Stimulated activated naive CD8-positive, alpha-beta T cell treated with anti-CD3 and anti-CD28 coated beads, Interleukin-15, amount 100 ng/mL, for 72 hours (primary cell): ENCODE data around the gene SAP130.
"Not testable (repeated sequence)": the region's sequence is repeated elsewhere in the genome, so short reads cannot be mapped to it uniquely, and the experiment has no call there.

Experiments
- ATAC-seq: fragments of 150-1000 bp; cut with Tn5 transposase; 2 replicates; pipeline ENCODE4 v1.10.0; 2021; ENCODE audit warnings: mild to moderate bottlenecking, moderate library complexity
- DNase-seq, 2 donors: peaks; one replicate each; pipeline ENCODE4 v3.0.0; 2021 to 2022
- H3K27ac Mint-ChIP-seq, 2 donors: one replicate each; pipeline ENCODE4 v1.8.0; 2022; ENCODE audit warnings: mild to moderate bottlenecking in 2 of 2, mixed read lengths in 2 of 2, moderate library complexity in 2 of 2
- H3K27me3 Mint-ChIP-seq: one replicate; pipeline ENCODE4 v1.8.0; 2022; ENCODE audit warnings: mixed read lengths
- H3K4me1 Mint-ChIP-seq: one replicate; pipeline ENCODE4 v1.8.0; 2022; ENCODE audit warnings: mild to moderate bottlenecking, mixed read lengths
- H3K4me3 Mint-ChIP-seq, 2 donors: one replicate each; pipeline ENCODE4 v1.8.0; 2022; ENCODE audit warnings: mild to moderate bottlenecking in 2 of 2, mixed read lengths in 2 of 2, moderate library complexity in 1 of 2
- H3K9me3 Mint-ChIP-seq, 2 donors: one replicate each; pipeline ENCODE4 v1.8.0; 2022; ENCODE audit warnings: mixed read lengths in 2 of 2

SAP130 gene

DNA sequence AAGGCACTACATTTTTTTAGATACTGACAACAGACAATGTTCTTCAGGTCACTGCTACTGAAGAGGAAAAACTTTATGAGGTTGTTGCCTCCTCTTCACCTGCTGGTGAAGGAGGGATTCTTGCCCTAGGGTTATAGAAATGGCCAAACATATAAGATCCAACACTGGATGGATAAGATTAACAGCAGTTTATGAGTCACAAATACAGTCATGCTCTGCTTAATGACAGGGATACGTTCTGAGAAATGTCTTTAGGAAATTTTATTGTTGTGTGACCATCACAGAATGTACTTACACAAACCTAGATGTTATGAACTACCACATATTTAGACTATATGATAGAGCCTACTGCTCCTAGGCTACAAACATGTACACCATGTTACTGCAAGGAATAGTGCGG lies 84.7 kb downstream of the SAP130 start:
- Mint-ChIP-seq H3K9me3 (no peaks in the 10 kb centered on the region), H3K4me1 (no peaks in the 10 kb centered on the region)
- no peak for ATAC-seq

GRCh38 chr2:127942002-127942401 lies 85.9 kb downstream of the SAP130 start:
- ATAC-seq: no peak

More for the DNA sequence above, 84.7 kb downstream of the SAP130 start:
- H3K27ac Mint-ChIP-seq: no peak overlapping the region
- no peaks in the 10 kb centered on the region for H3K27me3 Mint-ChIP-seq
- DNase-seq: no peak
- no peak overlapping the region for H3K4me3 Mint-ChIP-seq

GRCh38 chr2:127941461-127941860 lies 86.4 kb downstream of the SAP130 start:
- Mint-ChIP-seq H3K4me3 (no peak overlapping the region), H3K27me3 (no peaks in the 10 kb centered on the region), H3K4me1 (no peaks in the 10 kb centered on the region), H3K9me3 (no peaks in the 10 kb centered on the region), H3K27ac (peak overlapping the region in 1 of 2 donors; percentile 4)
- ATAC-seq (no peak), DNase-seq (no peak)

More at GRCh38 chr2:127942002-127942401, 85.9 kb downstream of the SAP130 start:
- Mint-ChIP-seq H3K27ac (peak overlapping the region; percentile 19 to 85), H3K4me1 (no peaks in the 10 kb centered on the region), H3K9me3 (no peaks in the 10 kb centered on the region), H3K27me3 (no peaks in the 10 kb centered on the region), H3K4me3 (no peak overlapping the region)
- DNase-seq: no peak

DNA sequence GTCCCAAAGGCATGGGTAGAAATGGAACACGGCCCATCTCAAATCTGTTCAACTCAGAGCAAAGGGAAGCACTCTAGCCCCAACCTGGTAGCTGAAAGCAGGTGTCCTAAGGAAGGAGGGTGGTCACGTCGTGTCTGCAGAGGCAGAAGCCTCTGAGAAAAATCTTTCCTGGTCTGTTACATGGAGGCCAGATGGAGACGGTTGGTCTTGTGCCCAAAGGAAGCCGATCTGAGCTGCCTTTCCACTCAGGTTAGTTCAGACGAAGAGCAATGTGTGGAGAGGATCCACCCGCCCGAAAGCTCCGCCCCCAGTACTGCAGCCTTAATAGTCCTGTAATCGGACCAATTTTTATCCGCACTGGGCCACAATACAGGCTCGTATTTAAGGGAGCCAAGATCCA lies 87.2 kb downstream of the SAP130 start:
- Mint-ChIP-seq H3K27ac (no peak overlapping the region), H3K4me3 (no peak overlapping the region), H3K27me3 (no peaks in the 10 kb centered on the region), H3K9me3 (no peaks in the 10 kb centered on the region), H3K4me1 (no peaks in the 10 kb centered on the region)
- DNase-seq: no peak
- ATAC-seq: no peak

DNA sequence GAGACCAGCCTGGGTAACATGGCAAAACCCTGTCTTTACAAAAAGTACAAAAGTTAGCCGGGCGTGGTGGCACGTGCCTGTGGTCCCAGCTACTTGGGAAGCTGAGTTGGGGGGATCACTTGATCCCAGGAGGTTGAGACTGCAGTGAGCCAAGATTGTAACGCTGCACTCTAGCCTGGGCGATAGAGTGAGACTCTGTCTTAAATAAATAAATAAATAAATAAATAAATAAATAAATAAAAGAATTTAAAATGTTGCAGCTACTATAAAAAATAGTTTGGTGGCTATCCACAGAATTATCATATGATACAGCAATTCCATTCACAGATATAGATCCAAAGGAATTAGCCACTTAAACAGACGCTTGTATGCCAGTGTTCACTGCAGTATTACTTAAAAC lies 92.5 kb downstream of the SAP130 start:
- Mint-ChIP-seq H3K27ac (no peak overlapping the region), H3K4me3 (no peak overlapping the region), H3K27me3 (no peaks in the 10 kb centered on the region), H3K9me3 (no peaks in the 10 kb centered on the region), H3K4me1 (peaks cover 2% of the 10 kb centered on the region)
- ATAC-seq (no peak), DNase-seq (no peak)

DNA sequence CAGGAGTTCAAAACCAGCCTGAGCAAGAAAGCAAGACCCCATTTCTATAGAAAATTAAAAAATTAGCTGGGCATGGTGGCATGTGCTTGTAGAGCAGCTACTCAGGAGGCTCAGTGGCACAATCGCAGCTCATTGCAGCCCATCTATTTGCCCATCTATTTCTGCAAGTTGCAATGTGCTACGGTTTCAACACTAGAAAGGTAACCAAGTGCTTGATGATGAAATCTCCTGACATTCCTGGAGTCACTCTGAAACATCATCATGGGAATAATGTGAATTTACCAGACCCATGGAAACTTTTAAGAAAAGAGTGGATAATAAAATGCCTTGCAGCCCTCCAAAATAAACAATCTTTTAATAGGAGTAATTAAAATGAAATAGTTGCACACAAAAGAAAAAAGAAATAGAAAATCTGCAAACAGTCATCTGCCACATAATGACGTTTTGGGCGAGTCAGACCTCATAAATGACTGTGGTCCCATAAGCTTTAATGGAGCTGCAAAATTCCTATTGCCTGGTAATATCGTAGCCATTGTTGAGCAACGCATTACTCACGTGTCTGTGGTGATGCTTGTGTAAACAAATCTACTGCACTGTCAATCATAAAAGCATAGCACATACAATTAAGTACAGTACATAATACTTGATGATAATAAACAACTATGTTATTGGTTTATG lies 95.5 kb downstream of the SAP130 start:
- Mint-ChIP-seq H3K9me3 (no peaks in the 10 kb centered on the region), H3K4me1 (peaks cover 8% of the 10 kb centered on the region), H3K4me3 (no peak overlapping the region), H3K27ac (no peak overlapping the region), H3K27me3 (no peaks in the 10 kb centered on the region)
- DNase-seq (no peak), ATAC-seq (no peak)

DNA sequence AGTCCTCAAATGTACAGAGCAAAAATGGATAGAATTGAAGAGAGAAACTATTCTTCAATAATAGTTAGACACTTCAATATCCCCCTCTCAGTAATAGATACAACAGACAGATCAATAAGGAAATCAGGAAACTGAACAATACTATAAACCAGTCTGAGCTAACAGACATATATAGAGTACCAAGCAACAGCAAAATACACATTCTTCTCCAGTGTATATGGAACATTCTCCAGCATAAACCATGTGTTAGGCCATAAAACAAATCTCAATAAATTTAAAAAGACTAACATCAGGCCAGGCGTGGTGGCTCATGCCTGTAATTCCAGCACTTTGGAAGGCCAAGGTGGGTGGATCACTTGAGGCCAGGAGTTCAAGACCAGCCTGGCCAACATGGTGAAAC lies 98.4 kb downstream of the SAP130 start:
- no peak for ATAC-seq
- H3K4me3 Mint-ChIP-seq: no peak overlapping the region

DNA sequence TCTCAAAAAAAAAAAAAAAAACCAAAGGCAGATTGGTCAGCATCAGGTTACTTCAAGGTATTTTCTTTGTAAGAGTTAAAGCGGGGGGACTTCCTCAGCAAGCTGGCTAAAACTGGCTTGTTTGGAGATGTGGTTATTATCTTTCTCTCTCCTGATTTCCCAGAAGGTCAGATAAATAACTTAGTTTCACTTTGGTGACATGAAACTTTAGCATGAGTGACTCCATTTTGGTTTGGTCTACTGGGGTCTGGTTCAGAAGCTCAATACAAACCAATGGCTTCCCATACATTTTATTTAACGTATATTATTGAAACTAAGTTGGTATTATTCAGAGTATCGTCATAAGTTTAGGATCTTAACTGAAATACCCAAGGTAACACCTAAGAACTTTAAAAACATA lies 100.5 kb downstream of the SAP130 start:
- no peaks in the 10 kb centered on the region for H3K9me3 Mint-ChIP-seq
- DNase-seq (no peak), ATAC-seq (no peak)
- H3K27me3 Mint-ChIP-seq: no peaks in the 10 kb centered on the region
- H3K4me3 Mint-ChIP-seq: no peak overlapping the region
- H3K4me1 Mint-ChIP-seq: peaks cover 8% of the 10 kb centered on the region
- no peak overlapping the region for H3K27ac Mint-ChIP-seq

More for the DNA sequence above, 98.4 kb downstream of the SAP130 start:
- H3K4me1 Mint-ChIP-seq: peaks cover 8% of the 10 kb centered on the region
- H3K27me3 Mint-ChIP-seq: no peaks in the 10 kb centered on the region
- no peaks in the 10 kb centered on the region for H3K9me3 Mint-ChIP-seq
- DNase-seq: no peak
- no peak overlapping the region for H3K27ac Mint-ChIP-seq

DNA sequence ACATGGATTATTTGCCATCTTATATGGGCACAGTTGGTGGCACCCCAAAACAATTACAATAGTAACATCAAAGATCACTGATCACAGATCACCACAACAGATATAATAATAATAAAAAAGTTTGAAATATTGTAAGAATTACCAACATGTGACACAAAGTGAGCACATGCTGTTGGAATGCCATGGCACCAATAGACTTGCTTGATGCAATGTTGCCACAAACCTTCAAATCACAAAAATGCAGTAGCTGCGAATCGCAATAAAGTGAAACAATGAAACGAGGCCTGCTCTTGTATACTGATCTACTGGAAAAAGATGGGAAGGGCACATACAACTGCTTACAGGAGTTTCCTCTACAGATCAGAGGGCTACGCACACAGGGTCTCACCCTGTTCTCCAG lies 109.9 kb downstream of the SAP130 start:
- Mint-ChIP-seq H3K27me3 (no peaks in the 10 kb centered on the region), H3K9me3 (no peaks in the 10 kb centered on the region), H3K27ac (no peak overlapping the region), H3K4me1 (no peaks in the 10 kb centered on the region), H3K4me3 (no peak overlapping the region)
- DNase-seq: no peak
- ATAC-seq: no peak

DNA sequence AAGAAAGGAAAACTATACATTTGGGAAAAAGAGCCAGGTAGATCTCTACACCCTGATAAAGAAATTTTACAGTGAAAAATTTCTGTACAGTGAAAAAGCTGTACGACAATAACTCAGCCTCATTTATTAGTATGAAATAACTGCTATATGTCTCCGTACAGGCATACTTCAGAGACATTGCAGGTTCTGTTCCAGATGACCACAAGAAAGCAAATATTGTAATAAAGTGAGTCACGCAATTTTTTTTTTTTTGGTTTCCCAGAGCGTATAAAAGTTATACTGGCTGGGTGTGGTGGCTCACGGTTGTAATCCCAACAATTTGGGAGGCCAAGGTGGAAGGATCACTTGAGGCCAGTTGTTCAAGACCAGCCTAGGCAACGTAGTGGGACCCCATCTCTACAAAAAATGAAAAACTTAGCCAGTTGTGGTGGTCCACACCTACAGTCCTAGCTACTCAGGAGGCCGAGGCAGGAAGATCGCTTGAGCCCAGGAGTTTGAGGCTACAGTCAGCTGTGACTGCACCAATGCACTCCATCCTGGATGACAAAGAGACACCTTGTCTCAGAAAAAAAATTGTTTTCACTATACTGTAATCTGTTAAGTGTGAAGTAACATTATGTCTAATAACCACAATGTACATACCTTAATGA lies 113.9 kb downstream of the SAP130 start:
- no peak overlapping the region for H3K4me3 Mint-ChIP-seq
- ATAC-seq (no peak), DNase-seq (no peak)
- H3K9me3 Mint-ChIP-seq: no peaks in the 10 kb centered on the region
- H3K4me1 Mint-ChIP-seq: no peaks in the 10 kb centered on the region
- H3K27me3 Mint-ChIP-seq: no peaks in the 10 kb centered on the region
- no peak overlapping the region for H3K27ac Mint-ChIP-seq

DNA sequence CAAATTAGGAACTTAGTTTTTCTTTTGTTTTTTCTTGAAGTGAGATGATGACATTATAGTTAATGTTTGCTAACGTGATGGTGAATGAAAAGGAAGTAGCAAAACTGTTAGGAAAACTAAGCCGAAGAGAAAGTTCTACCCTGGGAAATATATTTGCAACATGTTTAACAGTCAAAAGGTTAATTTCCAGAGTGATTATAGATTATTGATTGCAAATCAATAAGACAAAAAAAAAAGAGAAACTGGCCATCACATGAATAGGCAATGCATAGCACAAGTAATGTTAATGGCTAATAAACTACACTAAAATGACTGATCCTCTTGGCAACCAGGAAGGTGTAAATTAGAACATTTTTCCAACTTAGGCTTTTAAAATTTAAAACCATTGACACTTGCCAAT lies 116.1 kb downstream of the SAP130 start:
- H3K4me1 Mint-ChIP-seq: no peaks in the 10 kb centered on the region
- no peak for DNase-seq
- no peak for ATAC-seq
- H3K4me3 Mint-ChIP-seq: no peak overlapping the region
- no peak overlapping the region for H3K27ac Mint-ChIP-seq
- H3K27me3 Mint-ChIP-seq: peaks cover 8% of the 10 kb centered on the region
- H3K9me3 Mint-ChIP-seq: no peaks in the 10 kb centered on the region

DNA sequence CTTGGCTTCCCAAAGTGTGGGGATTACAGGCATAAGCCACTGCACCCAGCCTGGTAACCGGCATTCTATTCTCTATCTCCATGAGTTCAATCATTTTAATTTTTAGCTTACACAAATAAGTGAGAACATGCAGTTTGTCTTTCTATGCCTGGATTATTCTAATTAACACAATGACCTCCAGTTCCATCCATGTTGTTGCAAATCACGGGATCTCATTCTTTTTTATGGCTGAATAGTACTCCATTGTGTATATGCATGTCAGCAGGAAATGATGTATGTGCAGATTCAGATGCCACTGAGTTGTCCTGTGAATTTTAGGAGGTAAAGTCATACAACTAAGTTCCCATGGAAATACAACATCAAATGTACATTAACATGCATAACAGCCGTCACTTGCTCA lies 117.4 kb downstream of the SAP130 start:
- peaks cover 21% of the 10 kb centered on the region for H3K27me3 Mint-ChIP-seq
- no peak overlapping the region for H3K27ac Mint-ChIP-seq
- DNase-seq (no peak), ATAC-seq (no peak)
- H3K4me1 Mint-ChIP-seq: no peaks in the 10 kb centered on the region
- no peaks in the 10 kb centered on the region for H3K9me3 Mint-ChIP-seq
- H3K4me3 Mint-ChIP-seq: no peak overlapping the region

DNA sequence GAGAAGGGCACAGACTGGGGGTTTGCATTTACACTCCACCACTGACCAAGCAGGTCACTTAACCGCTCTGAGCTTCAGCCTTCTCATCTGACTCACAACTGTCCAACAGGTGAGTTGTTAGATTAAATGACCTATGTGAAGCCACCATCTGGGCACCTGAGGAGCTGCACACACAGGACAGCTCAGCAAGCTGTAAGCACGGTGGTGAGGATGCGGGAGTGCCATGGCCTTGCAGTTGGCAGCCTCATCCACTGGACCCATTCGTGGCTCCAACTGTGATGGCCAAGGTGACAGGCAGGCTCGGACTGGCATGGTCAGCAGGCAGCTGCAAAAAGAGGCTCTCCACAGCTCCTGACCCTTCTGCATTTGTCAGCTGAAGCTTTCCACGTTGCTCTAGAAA lies 118.8 kb downstream of the SAP130 start:
- no peak overlapping the region for H3K27ac Mint-ChIP-seq
- DNase-seq (no peak), ATAC-seq (no peak)
- H3K4me1 Mint-ChIP-seq: no peaks in the 10 kb centered on the region
- peaks cover 26% of the 10 kb centered on the region for H3K27me3 Mint-ChIP-seq
- no peaks in the 10 kb centered on the region for H3K9me3 Mint-ChIP-seq
- H3K4me3 Mint-ChIP-seq: no peak overlapping the region

GRCh38 chr2:127907733-127908400 lies 120.0 kb downstream of the SAP130 start:
- not testable (repeated sequence) for H3K9me3 Mint-ChIP-seq, DNase-seq, ATAC-seq, H3K4me3 Mint-ChIP-seq, H3K4me1 Mint-ChIP-seq, H3K27ac Mint-ChIP-seq
- H3K27me3 Mint-ChIP-seq: peaks cover 26% of the 10 kb centered on the region

GRCh38 chr2:127906206-127906926 lies 121.5 kb downstream of the SAP130 start:
- ATAC-seq (no peak), DNase-seq (no peak)
- H3K9me3 Mint-ChIP-seq: no peaks in the 10 kb centered on the region
- no peak overlapping the region for H3K4me3 Mint-ChIP-seq
- H3K27ac Mint-ChIP-seq: no peak overlapping the region
- H3K27me3 Mint-ChIP-seq: peaks cover 26% of the 10 kb centered on the region
- no peaks in the 10 kb centered on the region for H3K4me1 Mint-ChIP-seq
